ELR (cell line): ENCODE results near the gene TBX21.
A peak's percentile ranks its signal among the peaks of the same experiment; 100 is the strongest.
"Not testable (repeated sequence)": the region's sequence is repeated elsewhere in the genome, so short reads cannot be mapped to it uniquely, and the experiment has no call there.

Source experiments
- DNase-seq: peaks from one replicate; pipeline ENCODE4 v3.0.0-alpha.2; 2015; ENCODE audit warnings: low read depth

TBX21 gene

GRCh38 chr17:47733674-47734410 is 806 bp downstream of the TBX21 start:
- DNase-seq, result no peak

GRCh38 chr17:47735139-47735464 is 2.1 kb downstream of the TBX21 start:
- DNase-seq, result no peak

GRCh38 chr17:47735536-47736011 is 2.5 kb downstream of the TBX21 start:
- DNase-seq, result no peak

- no peak for DNase-seq
These were observed 3.8 kb downstream of the TBX21 start for GRCh38 chr17:47736501-47737495.

GRCh38 chr17:47738178-47738577 is 5.1 kb downstream of the TBX21 start:
- no peak for DNase-seq

GRCh38 chr17:47739150-47739549 is 6.1 kb downstream of the TBX21 start:
- DNase-seq, result no peak

- DNase-seq, result not testable (repeated sequence)
These were observed 6.9 kb downstream of the TBX21 start for GRCh38 chr17:47739945-47740344.

GRCh38 chr17:47741109-47741792 is 8.2 kb downstream of the TBX21 start:
- DNase-seq, result no peak

- peak; percentile 51 for DNase-seq
These were observed 8.7 kb downstream of the TBX21 start for GRCh38 chr17:47741793-47742145.

- peak; percentile 34 for DNase-seq
These were observed 9.5 kb downstream of the TBX21 start for GRCh38 chr17:47742319-47743181.

- DNase-seq, result no peak
These were observed 11.4 kb downstream of the TBX21 start for GRCh38 chr17:47744168-47745036.

GRCh38 chr17:47745037-47745380 is 12.0 kb downstream of the TBX21 start:
- DNase-seq, result no peak

- DNase-seq, result no peak
These were observed 18.4 kb downstream of the TBX21 start for GRCh38 chr17:47751471-47751870.

GRCh38 chr17:47757386-47757785 is 24.4 kb downstream of the TBX21 start:
- no peak for DNase-seq

- DNase-seq, result no peak
These were observed 27.5 kb downstream of the TBX21 start for GRCh38 chr17:47760409-47761140.

GRCh38 chr17:47762728-47763127 is 29.7 kb downstream of the TBX21 start:
- no peak for DNase-seq

GRCh38 chr17:47763913-47764582 is 31.0 kb downstream of the TBX21 start:
- peak; percentile 88 for DNase-seq

- DNase-seq, result not testable (repeated sequence)
These were observed 40.6 kb downstream of the TBX21 start for GRCh38 chr17:47773649-47774048.

- DNase-seq, result no peak
These were observed 41.3 kb downstream of the TBX21 start for GRCh38 chr17:47774331-47774730.
